HepG2 (cell line): ENCODE measurements around the gene MFRP. TPM values are rescaled to one million over a fixed set of nuclear protein-coding genes. Genes with fewer than 3 reads are reported as not detected.

Experiments
- ATF7-NPFF ChIP-seq: sonication (generic); formaldehyde crosslinking; IDR thresholded peaks from 2 replicates; pipeline ENCODE4 v1.8.1; 2023; ENCODE audit warnings: mild to moderate bottlenecking, low read depth, missing genetic modification reagents, moderate library complexity
- GTF3A ChIP-seq: sonication (generic); formaldehyde crosslinking; conservative IDR thresholded peaks from 2 replicates; pipeline ENCODE4 v1.4.0; 2020; ENCODE audit warnings: mild to moderate bottlenecking, missing genetic modification reagents
- HNRNPK ChIP-seq: fragments of 200-400 bp; formaldehyde crosslinking; IDR thresholded peaks from 2 replicates; pipeline ENCODE4 v1.6.1; 2018; ENCODE audit warnings: low read length, low read depth, moderate library complexity, mild to moderate bottlenecking; ENCODE audit not compliant: poor library complexity, severe bottlenecking
- IRX3 ChIP-seq: sonication (generic); formaldehyde crosslinking; IDR thresholded peaks from 2 replicates; pipeline ENCODE4 v1.8.1; 2023; ENCODE audit warnings: mild to moderate bottlenecking, low read depth, missing genetic modification reagents, borderline replicate concordance
- RBM22 ChIP-seq: fragments of 200-400 bp; formaldehyde crosslinking; optimal IDR thresholded peaks from 2 replicates; pipeline ENCODE3; 2017; ENCODE audit warnings: mild to moderate bottlenecking, low read length, moderate library complexity
- TARDBP ChIP-seq: sonication (generic); formaldehyde crosslinking; IDR thresholded peaks from 2 replicates; pipeline ENCODE4 v1.8.0; 2022; ENCODE audit warnings: mild to moderate bottlenecking, missing genetic modification reagents
- TSC22D2 ChIP-seq: sonication (generic); formaldehyde crosslinking; IDR thresholded peaks from 2 replicates; pipeline ENCODE4 v1.5.1; 2020; ENCODE audit warnings: missing genetic modification reagents, mild to moderate bottlenecking, borderline replicate concordance
- ZNF143 ChIP-seq: sonication (generic); formaldehyde crosslinking; IDR thresholded peaks from 2 replicates; pipeline ENCODE4 v1.4.0; 2020; ENCODE audit warnings: missing genetic modification reagents
- ZNF180 ChIP-seq: sonication (generic); formaldehyde crosslinking; IDR thresholded peaks from 2 replicates; pipeline ENCODE4 v1.4.0; 2020; ENCODE audit warnings: low read depth, missing genetic modification reagents, borderline replicate concordance
- ZNF331 ChIP-seq: sonication (generic); formaldehyde crosslinking; IDR thresholded peaks from 2 replicates; pipeline ENCODE4 v1.4.0; 2020; ENCODE audit warnings: missing genetic modification reagents
- ZNF839 ChIP-seq: sonication (generic); formaldehyde crosslinking; IDR thresholded peaks from 2 replicates; pipeline ENCODE4 v1.4.0; 2020; ENCODE audit warnings: missing genetic modification reagents, mild to moderate bottlenecking, borderline replicate concordance
- polyA plus RNA-seq, 8 experiments: library from polyadenylated mRNA; depleted of rRNA in 3 of 8; stranded (reverse) in 7 of 8; unstranded in 1 of 8; fragments of >200 nt; fragmentation: Illumina TruSeq in 4 of 8; extraction: Trizol in 4 of 8; gene quantifications; 2 replicates each; pipeline versions ENCODE4 v1.2.1 to v1.2.3, GENCODE V29; 2011 to 2016; ENCODE audit warnings: low read depth in 4 of 8, missing spikeins in 1 of 8, mixed read lengths in 1 of 8; ENCODE audit not compliant: insufficient read depth in 1 of 8
- total RNA-seq, 5 experiments: library from RNA; depleted of rRNA; stranded (reverse); fragments of >200 nt; fragmentation: Illumina TruSeq; extraction: Trizol; gene quantifications; 2 replicates each; pipeline ENCODE4 v1.2.3, GENCODE V29; 2016; ENCODE audit warnings: low read depth in 1 of 5
- TF ChIP-seq, protein P1 (sequence below): sonication (generic); formaldehyde crosslinking; IDR thresholded peaks from 2 replicates; pipeline ENCODE4 v1.5.0; 2020; ENCODE audit warnings: mild to moderate bottlenecking, missing genetic modification reagents
- TF ChIP-seq, protein P2 (sequence below): fragments of 450-650 bp; IDR thresholded peaks from 2 replicates; pipeline ENCODE4 v1.6.1; 2017; ENCODE audit warnings: mild to moderate bottlenecking
- TF ChIP-seq, protein P3 (sequence below): sonication (generic); formaldehyde crosslinking; IDR thresholded peaks from 2 replicates; pipeline ENCODE4 v1.4.0; 2020; ENCODE audit warnings: mild to moderate bottlenecking, missing genetic modification reagents
- TF ChIP-seq, protein P4 (sequence below): sonication (generic); formaldehyde crosslinking; IDR thresholded peaks from 2 replicates; pipeline ENCODE4 v1.4.0; 2020; ENCODE audit warnings: missing genetic modification reagents
- TF ChIP-seq, protein P5 (sequence below): sonication (generic); formaldehyde crosslinking; IDR thresholded peaks from 2 replicates; pipeline ENCODE4 v1.5.1; 2020; ENCODE audit warnings: missing genetic modification reagents, mild to moderate bottlenecking, borderline replicate concordance

The MFRP gene
- total and polyA plus RNA-seq, 2 of the 13 experiments (the other 11 are each of a cell fraction or from before 2014, with no cell fraction given) = not detected

- TF ChIP-seq, protein P1, sequence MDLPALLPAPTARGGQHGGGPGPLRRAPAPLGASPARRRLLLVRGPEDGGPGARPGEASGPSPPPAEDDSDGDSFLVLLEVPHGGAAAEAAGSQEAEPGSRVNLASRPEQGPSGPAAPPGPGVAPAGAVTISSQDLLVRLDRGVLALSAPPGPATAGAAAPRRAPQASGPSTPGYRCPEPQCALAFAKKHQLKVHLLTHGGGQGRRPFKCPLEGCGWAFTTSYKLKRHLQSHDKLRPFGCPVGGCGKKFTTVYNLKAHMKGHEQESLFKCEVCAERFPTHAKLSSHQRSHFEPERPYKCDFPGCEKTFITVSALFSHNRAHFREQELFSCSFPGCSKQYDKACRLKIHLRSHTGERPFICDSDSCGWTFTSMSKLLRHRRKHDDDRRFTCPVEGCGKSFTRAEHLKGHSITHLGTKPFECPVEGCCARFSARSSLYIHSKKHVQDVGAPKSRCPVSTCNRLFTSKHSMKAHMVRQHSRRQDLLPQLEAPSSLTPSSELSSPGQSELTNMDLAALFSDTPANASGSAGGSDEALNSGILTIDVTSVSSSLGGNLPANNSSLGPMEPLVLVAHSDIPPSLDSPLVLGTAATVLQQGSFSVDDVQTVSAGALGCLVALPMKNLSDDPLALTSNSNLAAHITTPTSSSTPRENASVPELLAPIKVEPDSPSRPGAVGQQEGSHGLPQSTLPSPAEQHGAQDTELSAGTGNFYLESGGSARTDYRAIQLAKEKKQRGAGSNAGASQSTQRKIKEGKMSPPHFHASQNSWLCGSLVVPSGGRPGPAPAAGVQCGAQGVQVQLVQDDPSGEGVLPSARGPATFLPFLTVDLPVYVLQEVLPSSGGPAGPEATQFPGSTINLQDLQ (CRISPR knock-in tag) = 0 out of 2 replicates have a peak, but pooled peaks have one; percentile 28
- TF ChIP-seq TARDBP (CRISPR knock-in tag) (peak; percentile 62), HNRNPK (no peak), GTF3A (CRISPR knock-in tag) (no peak), RBM22 (no peak), ZNF839 (CRISPR knock-in tag) (no peak), IRX3 (no peak), ATF7-NPFF (peak; percentile 61; the same call in 1 of the 2 replicates), ZNF180 (CRISPR knock-in tag) (no peak), TSC22D2 (CRISPR knock-in tag) (peak; percentile 77; the same call in 1 of the 2 replicates), ZNF143 (CRISPR knock-in tag) (no peak), ZNF331 (CRISPR knock-in tag) (peak; percentile 61; the same call in 1 of the 2 replicates)
- TF ChIP-seq, protein P2, sequence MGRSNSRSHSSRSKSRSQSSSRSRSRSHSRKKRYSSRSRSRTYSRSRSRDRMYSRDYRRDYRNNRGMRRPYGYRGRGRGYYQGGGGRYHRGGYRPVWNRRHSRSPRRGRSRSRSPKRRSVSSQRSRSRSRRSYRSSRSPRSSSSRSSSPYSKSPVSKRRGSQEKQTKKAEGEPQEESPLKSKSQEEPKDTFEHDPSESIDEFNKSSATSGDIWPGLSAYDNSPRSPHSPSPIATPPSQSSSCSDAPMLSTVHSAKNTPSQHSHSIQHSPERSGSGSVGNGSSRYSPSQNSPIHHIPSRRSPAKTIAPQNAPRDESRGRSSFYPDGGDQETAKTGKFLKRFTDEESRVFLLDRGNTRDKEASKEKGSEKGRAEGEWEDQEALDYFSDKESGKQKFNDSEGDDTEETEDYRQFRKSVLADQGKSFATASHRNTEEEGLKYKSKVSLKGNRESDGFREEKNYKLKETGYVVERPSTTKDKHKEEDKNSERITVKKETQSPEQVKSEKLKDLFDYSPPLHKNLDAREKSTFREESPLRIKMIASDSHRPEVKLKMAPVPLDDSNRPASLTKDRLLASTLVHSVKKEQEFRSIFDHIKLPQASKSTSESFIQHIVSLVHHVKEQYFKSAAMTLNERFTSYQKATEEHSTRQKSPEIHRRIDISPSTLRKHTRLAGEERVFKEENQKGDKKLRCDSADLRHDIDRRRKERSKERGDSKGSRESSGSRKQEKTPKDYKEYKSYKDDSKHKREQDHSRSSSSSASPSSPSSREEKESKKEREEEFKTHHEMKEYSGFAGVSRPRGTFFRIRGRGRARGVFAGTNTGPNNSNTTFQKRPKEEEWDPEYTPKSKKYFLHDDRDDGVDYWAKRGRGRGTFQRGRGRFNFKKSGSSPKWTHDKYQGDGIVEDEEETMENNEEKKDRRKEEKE = no peak
- TF ChIP-seq, protein P3, sequence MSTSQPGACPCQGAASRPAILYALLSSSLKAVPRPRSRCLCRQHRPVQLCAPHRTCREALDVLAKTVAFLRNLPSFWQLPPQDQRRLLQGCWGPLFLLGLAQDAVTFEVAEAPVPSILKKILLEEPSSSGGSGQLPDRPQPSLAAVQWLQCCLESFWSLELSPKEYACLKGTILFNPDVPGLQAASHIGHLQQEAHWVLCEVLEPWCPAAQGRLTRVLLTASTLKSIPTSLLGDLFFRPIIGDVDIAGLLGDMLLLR (CRISPR knock-in tag) = peak; percentile 99; the same call in 1 of the 2 replicates
- TF ChIP-seq, protein P4, sequence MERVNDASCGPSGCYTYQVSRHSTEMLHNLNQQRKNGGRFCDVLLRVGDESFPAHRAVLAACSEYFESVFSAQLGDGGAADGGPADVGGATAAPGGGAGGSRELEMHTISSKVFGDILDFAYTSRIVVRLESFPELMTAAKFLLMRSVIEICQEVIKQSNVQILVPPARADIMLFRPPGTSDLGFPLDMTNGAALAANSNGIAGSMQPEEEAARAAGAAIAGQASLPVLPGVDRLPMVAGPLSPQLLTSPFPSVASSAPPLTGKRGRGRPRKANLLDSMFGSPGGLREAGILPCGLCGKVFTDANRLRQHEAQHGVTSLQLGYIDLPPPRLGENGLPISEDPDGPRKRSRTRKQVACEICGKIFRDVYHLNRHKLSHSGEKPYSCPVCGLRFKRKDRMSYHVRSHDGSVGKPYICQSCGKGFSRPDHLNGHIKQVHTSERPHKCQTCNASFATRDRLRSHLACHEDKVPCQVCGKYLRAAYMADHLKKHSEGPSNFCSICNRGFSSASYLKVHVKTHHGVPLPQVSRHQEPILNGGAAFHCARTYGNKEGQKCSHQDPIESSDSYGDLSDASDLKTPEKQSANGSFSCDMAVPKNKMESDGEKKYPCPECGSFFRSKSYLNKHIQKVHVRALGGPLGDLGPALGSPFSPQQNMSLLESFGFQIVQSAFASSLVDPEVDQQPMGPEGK (CRISPR knock-in tag) = peak; percentile 95
- TF ChIP-seq, protein P5, sequence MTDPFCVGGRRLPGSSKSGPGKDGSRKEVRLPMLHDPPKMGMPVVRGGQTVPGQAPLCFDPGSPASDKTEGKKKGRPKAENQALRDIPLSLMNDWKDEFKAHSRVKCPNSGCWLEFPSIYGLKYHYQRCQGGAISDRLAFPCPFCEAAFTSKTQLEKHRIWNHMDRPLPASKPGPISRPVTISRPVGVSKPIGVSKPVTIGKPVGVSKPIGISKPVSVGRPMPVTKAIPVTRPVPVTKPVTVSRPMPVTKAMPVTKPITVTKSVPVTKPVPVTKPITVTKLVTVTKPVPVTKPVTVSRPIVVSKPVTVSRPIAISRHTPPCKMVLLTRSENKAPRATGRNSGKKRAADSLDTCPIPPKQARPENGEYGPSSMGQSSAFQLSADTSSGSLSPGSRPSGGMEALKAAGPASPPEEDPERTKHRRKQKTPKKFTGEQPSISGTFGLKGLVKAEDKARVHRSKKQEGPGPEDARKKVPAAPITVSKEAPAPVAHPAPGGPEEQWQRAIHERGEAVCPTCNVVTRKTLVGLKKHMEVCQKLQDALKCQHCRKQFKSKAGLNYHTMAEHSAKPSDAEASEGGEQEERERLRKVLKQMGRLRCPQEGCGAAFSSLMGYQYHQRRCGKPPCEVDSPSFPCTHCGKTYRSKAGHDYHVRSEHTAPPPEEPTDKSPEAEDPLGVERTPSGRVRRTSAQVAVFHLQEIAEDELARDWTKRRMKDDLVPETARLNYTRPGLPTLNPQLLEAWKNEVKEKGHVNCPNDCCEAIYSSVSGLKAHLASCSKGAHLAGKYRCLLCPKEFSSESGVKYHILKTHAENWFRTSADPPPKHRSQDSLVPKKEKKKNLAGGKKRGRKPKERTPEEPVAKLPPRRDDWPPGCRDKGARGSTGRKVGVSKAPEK (CRISPR knock-in tag) = no peak; the same call in 1 of the 2 replicates
Measured at GRCh38 chr11:119381181-119381988, 34.9 kb upstream of the MFRP start, which contains the start of gene USP2 (continued).
